GM15510 (cell line): ENCODE data around the gene CYP4F22.

ENCODE experiments used
- POLR2A ChIP-seq: IDR thresholded peaks from 3 replicates; pipeline ENCODE4 v1.6.1; 2011; ENCODE audit warnings: borderline replicate concordance; ENCODE audit not compliant: insufficient read length; ENCODE audit errors: extremely low read depth

CYP4F22 gene

GRCh38 chr19:15577184-15577771, 69.0 kb downstream of the CYP4F22 start:
- TF ChIP-seq POLR2A = no peak

DNA sequence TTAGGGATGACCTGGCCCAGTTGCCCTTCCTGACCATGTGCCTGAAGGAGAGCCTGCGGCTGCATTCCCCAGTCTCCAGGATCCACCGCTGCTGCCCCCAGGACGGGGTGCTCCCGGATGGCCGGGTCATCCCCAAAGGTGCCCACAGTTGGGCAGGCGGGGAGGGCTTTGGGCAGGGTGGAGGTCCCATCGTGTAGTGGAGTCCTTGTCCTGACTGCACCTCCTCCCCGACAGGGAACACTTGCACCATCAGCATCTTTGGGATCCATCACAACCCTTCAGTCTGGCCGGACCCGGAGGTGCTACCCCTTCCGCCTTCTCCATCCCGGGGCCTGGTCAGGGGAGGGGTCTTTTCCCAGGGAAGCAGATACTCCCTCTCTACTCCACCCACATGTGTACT, 75.0 kb downstream of the CYP4F22 start:
- TF ChIP-seq POLR2A = no peak

DNA sequence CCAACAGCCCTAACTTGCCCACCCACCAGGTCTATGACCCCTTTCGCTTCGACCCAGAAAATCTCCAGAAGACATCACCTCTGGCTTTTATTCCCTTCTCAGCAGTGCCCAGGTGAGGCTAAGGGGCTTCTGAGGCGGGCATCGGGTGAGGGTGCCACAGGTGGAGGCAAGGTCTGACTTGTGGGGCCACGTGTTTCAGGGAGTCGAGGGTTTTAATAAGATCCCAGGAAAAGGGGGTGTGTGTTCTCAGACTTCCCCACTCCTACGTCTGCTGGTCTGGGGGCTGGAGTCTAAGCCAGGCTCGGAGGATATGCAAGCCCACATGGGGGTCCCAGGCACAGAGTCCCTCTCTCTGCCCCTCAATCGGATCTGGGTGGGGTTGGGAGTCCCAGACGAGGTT, 75.8 kb downstream of the CYP4F22 start:
- no peak for TF ChIP-seq POLR2A

DNA sequence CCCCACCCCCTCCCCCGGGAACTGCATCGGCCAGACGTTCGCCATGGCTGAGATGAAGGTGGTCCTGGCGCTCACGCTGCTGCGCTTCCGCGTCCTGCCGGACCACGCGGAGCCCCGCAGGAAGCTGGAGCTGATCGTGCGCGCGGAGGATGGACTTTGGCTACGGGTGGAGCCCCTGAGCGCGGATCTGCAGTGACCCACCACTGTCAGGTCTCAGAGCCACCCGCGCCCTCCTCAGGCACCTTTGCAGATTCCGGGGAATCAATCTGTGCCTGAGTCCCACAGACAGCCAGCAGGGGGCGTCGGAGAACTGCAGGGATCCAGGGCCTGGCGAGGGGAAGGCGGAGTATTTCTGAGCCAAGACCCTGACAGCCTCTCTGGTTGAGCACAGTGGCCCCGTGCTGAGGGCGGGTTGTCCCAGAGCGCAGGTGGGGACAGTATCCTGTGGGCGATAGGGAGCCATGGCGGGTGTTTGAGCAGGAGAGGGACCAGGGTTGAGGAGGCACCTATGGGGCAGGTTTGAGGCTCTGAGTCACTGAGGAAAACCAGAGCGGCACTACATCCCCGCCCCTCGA, 76.3 kb downstream of the CYP4F22 start:
- TF ChIP-seq POLR2A = no peak

GRCh38 chr19:15587663-15588062, 79.3 kb downstream of the CYP4F22 start:
- TF ChIP-seq POLR2A = no peak

DNA sequence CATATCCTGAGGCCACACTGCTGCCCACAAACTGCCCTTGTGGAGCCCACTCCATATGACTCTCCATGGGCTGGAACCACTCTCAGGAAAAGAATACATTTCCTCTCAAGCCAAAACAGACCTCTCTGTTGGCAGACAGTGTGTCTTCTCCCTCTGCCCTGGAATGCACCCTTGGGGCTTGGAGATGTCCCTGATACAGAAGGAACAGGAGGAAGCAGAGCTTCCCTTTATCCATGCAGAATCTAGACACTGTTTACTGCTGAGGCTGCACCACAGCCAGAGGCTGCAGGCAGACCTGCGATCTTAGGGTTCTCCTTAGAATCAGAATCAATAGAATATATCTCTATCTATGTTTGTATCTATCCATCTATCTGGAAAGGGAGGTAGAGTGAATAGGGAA, 79.9 kb downstream of the CYP4F22 start:
- TF ChIP-seq POLR2A = no peak

GRCh38 chr19:15589760-15590451, 81.6 kb downstream of the CYP4F22 start:
- TF ChIP-seq POLR2A = no peak

- no peak for TF ChIP-seq POLR2A
These were observed 83.5 kb downstream of the CYP4F22 start for GRCh38 chr19:15591796-15592195.

DNA sequence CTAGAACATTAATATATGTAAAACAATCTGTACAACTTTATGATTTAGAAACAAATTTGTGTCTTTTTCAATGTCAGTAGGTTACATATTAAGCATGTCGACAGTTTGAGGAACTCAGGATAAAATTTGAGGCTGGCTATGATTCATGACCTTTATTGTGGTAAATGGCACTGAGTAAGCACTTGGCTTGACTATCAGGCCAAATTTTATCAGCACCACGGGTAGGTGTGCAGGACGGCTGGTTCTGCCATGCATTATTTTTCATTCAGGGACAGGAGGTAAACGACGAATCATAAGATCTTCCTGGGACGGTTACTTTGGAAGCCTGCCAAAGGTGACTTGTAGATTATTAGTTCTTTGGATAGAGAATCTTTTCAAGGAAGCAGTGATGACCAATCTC, 86.7 kb downstream of the CYP4F22 start:
- no peak for TF ChIP-seq POLR2A
